Fibroblast of the aortic adventitia (primary cell): Measurements from ENCODE around the gene NCAPD3. TPM values are rescaled to one million over a fixed set of nuclear protein-coding genes. Genes with fewer than 3 reads are reported as not detected.
"Not testable (repeated sequence)": the region's sequence is repeated elsewhere in the genome, so short reads cannot be mapped to it uniquely, and the experiment has no call there.

ENCODE experiments used
- DNase-seq: peaks from one replicate; pipeline ENCODE4 v3.0.0-alpha.2; 2010; ENCODE audit warnings: low read depth
- H3K4me3 ChIP-seq: 2 replicates; pipeline ENCODE4 v1.5.1; 2011; ENCODE audit warnings: low read depth, mild to moderate bottlenecking, control low read depth, low read length, moderate library complexity
- CTCF ChIP-seq: IDR thresholded peaks from 2 replicates; pipeline ENCODE4 v1.5.1; 2011; ENCODE audit warnings: mild to moderate bottlenecking, low read length, control low read depth, inconsistent platforms; ENCODE audit not compliant: insufficient read depth
- total RNA-seq: library from RNA; depleted of rRNA; stranded (reverse); fragments of >200 nt; gene quantifications from 2 replicates; pipeline ENCODE4 v1.2.3, GENCODE V29; 2012; ENCODE audit warnings: low replicate concordance

NCAPD3 gene
- total RNA-seq, 1 donor = 29.7 TPM

DNA sequence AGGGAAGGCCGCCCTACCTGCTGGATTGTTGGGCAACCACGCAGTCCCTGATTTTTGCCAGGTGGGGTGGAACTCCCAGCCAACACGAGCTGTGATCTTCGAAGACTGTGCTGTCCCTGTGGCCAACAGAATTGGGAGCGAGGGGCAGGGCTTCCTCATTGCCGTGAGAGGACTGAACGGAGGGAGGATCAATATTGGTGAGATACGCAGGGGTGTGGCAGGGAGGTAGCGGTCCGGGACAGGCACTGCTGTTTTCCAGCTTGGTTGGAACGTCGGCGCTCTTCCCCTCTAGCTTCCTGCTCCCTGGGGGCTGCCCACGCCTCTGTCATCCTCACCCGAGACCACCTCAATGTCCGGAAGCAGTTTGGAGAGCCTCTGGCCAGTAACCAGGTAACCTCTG is 37.2 kb upstream of the NCAPD3 start:
- no peak overlapping the region for H3K4me3 ChIP-seq
- DNase-seq = no peak
- no peak for TF ChIP-seq CTCF

DNA sequence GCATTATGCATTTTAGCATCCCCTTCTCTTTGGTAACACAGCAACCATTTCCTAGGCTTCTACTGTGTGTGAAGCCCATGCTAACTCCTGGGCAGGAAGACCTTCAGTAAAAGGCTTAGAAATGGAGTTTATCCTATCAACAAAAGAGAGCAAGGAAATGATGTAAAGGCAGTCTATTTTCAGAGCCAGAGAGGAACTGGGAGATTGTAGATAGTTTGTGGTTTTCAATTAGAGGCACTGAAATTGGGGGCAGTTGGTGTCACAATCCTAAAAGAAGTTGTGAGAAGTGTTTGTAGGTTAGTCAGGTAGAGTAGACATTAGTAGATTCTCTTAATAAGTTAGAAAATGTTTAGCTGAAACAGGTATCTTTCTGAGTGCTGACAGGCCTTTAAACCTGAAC is 36.7 kb upstream of the NCAPD3 start:
- TF ChIP-seq CTCF = no peak
- no peak for DNase-seq
- no peak overlapping the region for H3K4me3 ChIP-seq

GRCh38 chr11:134258577-134258976 is 34.8 kb upstream of the NCAPD3 start:
- H3K4me3 ChIP-seq = no peak overlapping the region
- DNase-seq = no peak
- TF ChIP-seq CTCF = no peak

GRCh38 chr11:134257101-134257500 is 33.3 kb upstream of the NCAPD3 start:
- TF ChIP-seq CTCF = no peak
- H3K4me3 ChIP-seq = no peak overlapping the region
- DNase-seq = no peak

DNA sequence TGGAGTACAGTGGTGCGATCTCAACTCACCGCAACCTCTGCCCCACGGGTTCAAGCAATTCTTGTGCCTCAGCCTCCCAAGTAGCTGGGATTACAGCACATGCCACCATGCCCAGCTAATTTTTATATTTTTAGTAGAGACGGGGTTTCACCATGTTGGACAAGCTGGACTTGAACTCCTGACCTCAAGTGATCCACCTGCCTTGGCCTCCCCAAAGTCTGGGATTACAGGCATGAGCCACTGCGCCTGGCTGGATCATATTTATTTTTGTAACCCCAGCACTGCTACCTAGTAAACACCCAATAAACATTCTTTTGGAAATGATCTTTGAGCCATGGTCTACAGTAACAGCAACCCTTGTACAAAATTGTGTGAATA is 31.4 kb upstream of the NCAPD3 start:
- H3K4me3 ChIP-seq, DNase-seq: not testable (repeated sequence)

DNA sequence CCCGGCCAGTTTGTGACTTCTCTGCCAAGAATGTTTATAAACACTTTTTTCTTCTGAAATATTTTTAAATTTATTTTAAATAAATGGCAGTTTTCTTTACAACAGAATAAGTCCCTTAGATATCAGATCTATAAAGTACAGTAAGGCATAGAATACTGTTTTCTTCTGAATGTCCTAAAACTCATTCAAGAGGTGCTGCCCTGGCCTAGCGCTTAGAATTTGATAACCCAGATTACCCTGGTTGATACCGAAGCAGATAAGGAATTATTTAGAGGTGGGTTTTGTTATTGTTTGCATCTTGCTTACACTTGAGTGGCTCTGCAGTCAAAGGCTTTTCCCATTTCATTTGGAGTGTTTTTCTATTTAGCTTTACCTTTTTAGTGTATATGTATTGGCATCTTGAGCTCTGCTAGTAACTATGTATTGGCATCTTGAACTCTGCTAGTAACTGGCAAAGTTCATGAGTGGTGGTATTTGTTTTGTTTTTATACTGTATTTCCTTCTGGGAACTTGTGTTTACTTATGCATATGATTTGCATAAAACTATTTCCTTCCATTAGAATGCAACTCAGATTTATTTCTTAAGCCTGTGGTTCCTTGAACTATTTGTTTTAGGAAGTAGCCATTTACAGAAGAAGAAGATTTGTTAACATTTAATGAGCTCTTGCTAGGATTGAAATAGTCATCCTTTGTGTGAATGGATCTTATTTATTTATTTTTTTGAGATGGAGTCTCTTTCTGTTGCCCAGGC is 30.8 kb upstream of the NCAPD3 start:
- TF ChIP-seq CTCF = no peak
- no peak for DNase-seq
- H3K4me3 ChIP-seq = peak overlapping the region; percentile 78

GRCh38 chr11:134253188-134253993 is 29.6 kb upstream of the NCAPD3 start, which contains the start of the genes ACAD8 and THYN1:
ACAD8 (plus strand) TSS chr11:134253568; CDS start chr11:134253601, 33 bp downstream.
THYN1 (minus strand) TSS chr11:134253352; CDS start chr11:134252882, 470 bp downstream.
- DNase-seq = peak; percentile 96
- H3K4me3 ChIP-seq = peak within 1 kb of the TSS; percentile 78
- peak; percentile 21 for TF ChIP-seq CTCF
